Transverse colon (tissue), 4 donors: ENCODE measurements around the gene CACNB2. TPM values are rescaled to one million over a fixed set of nuclear protein-coding genes. Genes with fewer than 3 reads are reported as not detected.

Experiments used
- DNase-seq: peaks from one replicate; pipeline ENCODE4 v3.0.0-alpha.2; 2019
- H3K27ac ChIP-seq, 4 donors: fragments of 200-600 bp; sonication (generic); 2 replicates each; pipeline ENCODE4 v1.5.1; 2016 to 2018; ENCODE audit warnings: inconsistent platforms in 4 of 4
- H3K27me3 ChIP-seq: fragments of 200-600 bp; sonication (generic); 2 replicates; pipeline ENCODE4 v1.5.1; 2017; ENCODE audit warnings: inconsistent platforms
- H3K36me3 ChIP-seq, 4 donors: fragments of 200-600 bp; sonication (generic); 2 replicates each; pipeline ENCODE4 v1.5.1; 2017 to 2019; ENCODE audit warnings: inconsistent platforms in 4 of 4
- H3K4me1 ChIP-seq, 4 donors: fragments of 200-600 bp; sonication (generic); 2 replicates each; pipeline ENCODE4 v1.5.1; 2017 to 2020; ENCODE audit warnings: inconsistent platforms in 4 of 4
- H3K4me3 ChIP-seq, 4 donors: fragments of 200-600 bp; sonication (generic); 1 replicate in 1 of 4; 2 replicates in 3 of 4; pipeline versions ENCODE4 v1.5.1 to v1.6.1; 2017 to 2019; ENCODE audit warnings: inconsistent platforms in 4 of 4
- H3K9me3 ChIP-seq, 2 donors: fragments of 200-600 bp; sonication (generic); 2 replicates each; pipeline ENCODE4 v1.5.1; 2017 to 2019; ENCODE audit warnings: inconsistent platforms in 2 of 2
- EP300 ChIP-seq: sonication (generic); formaldehyde crosslinking; IDR thresholded peaks from one replicate; pipeline ENCODE4 v1.6.1; 2017; ENCODE audit warnings: antibody characterized with exemption, low read depth
- POLR2A ChIP-seq: fragments of 450-650 bp; IDR thresholded peaks from one replicate; pipeline ENCODE4 v1.6.1; 2016; ENCODE audit warnings: antibody characterized with exemption, mild to moderate bottlenecking, moderate library complexity
- POLR2AphosphoS5 ChIP-seq, 3 donors: sonication (generic); formaldehyde crosslinking; IDR thresholded peaks; one replicate each; pipeline ENCODE4 v1.6.1; 2016; ENCODE audit warnings: antibody characterized with exemption in 3 of 3
- WGBS, 2 donors: methylation state at CpG; one replicate each; pipeline ENCODE4 v1.1.5; 2018; ENCODE audit warnings: low coverage in 1 of 2; 5-methylcytosine and 5-hydroxymethylcytosine counted together
- in situ Hi-C, 4 donors: fragments of 200-750 bp; cut with MboI; loops; one replicate each; pipeline versions ENCODE4 v1.15.0 to v1.15.1; 2017; ENCODE audit warnings: low sequenced_read_pairs in 3 of 4, low pct_ligation_motif_present in 1 of 4, low pct_unique_long_range_greater_than_20kb in 1 of 4
- intact Hi-C: fragments of 100-400 bp; cut with DNase I; formaldehyde crosslinking; loops from one replicate; pipeline ENCODE4 v1.15.1; 2023; ENCODE audit warnings: low total_unique reads
- total RNA-seq, 4 donors: library from RNA; depleted of rRNA; stranded (reverse); fragments of >200 nt; gene quantifications; one replicate each; pipeline ENCODE4 v1.1.0, GENCODE V29; 2016
- TF ChIP-seq, protein P1 (sequence below), 5 experiments: fragments of 200-600 bp in 3 of 5; fragments of 450-650 bp in 2 of 5; sonication (generic) in 3 of 5; IDR thresholded peaks; 1 replicate in 2 of 5; 2 replicates in 3 of 5; pipeline ENCODE4 v1.5.1; 2016 to 2017; ENCODE audit warnings: antibody characterized with exemption in 5 of 5, inconsistent platforms in 3 of 5, mild to moderate bottlenecking in 2 of 5, moderate library complexity in 1 of 5

CACNB2 gene
- total RNA-seq, 4 donors from 2014 or later: 16.2 to 338 (median 23.7) TPM

GRCh38 chr10:18463673-18464211 is 323.5 kb downstream of the CACNB2 start:
- 80 to 90% methylated on average over 1 to 5 of the region's 5 CpGs for WGBS, 2 donors
- DNase-seq: no peak
- TF ChIP-seq EP300: no peak
- TF ChIP-seq, protein P1, sequence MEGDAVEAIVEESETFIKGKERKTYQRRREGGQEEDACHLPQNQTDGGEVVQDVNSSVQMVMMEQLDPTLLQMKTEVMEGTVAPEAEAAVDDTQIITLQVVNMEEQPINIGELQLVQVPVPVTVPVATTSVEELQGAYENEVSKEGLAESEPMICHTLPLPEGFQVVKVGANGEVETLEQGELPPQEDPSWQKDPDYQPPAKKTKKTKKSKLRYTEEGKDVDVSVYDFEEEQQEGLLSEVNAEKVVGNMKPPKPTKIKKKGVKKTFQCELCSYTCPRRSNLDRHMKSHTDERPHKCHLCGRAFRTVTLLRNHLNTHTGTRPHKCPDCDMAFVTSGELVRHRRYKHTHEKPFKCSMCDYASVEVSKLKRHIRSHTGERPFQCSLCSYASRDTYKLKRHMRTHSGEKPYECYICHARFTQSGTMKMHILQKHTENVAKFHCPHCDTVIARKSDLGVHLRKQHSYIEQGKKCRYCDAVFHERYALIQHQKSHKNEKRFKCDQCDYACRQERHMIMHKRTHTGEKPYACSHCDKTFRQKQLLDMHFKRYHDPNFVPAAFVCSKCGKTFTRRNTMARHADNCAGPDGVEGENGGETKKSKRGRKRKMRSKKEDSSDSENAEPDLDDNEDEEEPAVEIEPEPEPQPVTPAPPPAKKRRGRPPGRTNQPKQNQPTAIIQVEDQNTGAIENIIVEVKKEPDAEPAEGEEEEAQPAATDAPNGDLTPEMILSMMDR (IDR thresholded peaks at IDR 0.05): no peak
- no peak for TF ChIP-seq POLR2A
- no peak for TF ChIP-seq POLR2AphosphoS5 (IDR thresholded peaks at IDR 0.05)
- Histone ChIP-seq H3K4me1 (no peaks in the 10 kb centered on the region), H3K27ac (no peak overlapping the region), H3K9me3 (no peaks in the 10 kb centered on the region), H3K27me3 (no peaks in the 10 kb centered on the region), H3K36me3 (no peaks in the 10 kb centered on the region), H3K4me3 (no peak overlapping the region)
- intact Hi-C loops: no loop called here
- in situ Hi-C loops: no loop called here

DNA sequence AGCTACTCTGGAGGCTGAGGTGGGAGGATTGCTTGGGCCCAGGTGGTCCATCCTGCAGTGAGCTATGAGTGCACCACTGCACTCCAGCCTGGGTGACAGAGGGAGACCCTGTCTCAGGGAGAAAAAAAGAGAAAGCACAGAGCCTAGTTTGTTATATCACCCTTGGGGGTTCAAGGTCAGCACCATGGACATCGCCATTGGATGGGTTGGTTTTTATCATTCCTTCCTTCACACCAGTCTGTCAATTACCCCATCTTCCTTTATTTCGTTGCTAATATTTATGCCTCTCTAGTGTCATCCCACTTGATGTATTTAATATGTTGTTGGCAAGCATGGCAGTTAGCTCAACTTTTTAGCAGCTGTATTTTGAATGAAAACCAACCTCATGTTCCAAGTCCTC is 328.9 kb downstream of the CACNB2 start:
- 73 to 90% methylated on average over 2 of the region's 2 CpGs for WGBS, 2 donors
- Histone ChIP-seq H3K4me1 (peaks cover 0 to 6% (median 0%) of the 10 kb centered on the region in 4 donors), H3K27ac (no peak overlapping the region), H3K27me3 (no peaks in the 10 kb centered on the region), H3K4me3 (no peak overlapping the region), H3K36me3 (no peaks in the 10 kb centered on the region), H3K9me3 (no peaks in the 10 kb centered on the region)
- in situ Hi-C loops: no loop called here
- intact Hi-C loops: no loop called here
- no peak for TF ChIP-seq EP300
- no peak for TF ChIP-seq POLR2A
- TF ChIP-seq POLR2AphosphoS5 (IDR thresholded peaks at IDR 0.05): no peak
- TF ChIP-seq, protein P1 (IDR thresholded peaks at IDR 0.05): no peak
- no peak for DNase-seq

GRCh38 chr10:18472977-18473376 is 332.8 kb downstream of the CACNB2 start:
- peak overlapping the region in 2 of 4 donors; percentile 12 to 43 for H3K27ac ChIP-seq
- intact Hi-C loops (no loop called here), in situ Hi-C loops (no loop called here)
- peaks cover 0 to 6% (median 0%) of the 10 kb centered on the region in 4 donors for H3K4me1 ChIP-seq
- H3K9me3 ChIP-seq: no peaks in the 10 kb centered on the region
- no peak overlapping the region for H3K4me3 ChIP-seq
- H3K36me3 ChIP-seq: no peaks in the 10 kb centered on the region
- DNase-seq: no peak
- no peak for TF ChIP-seq POLR2AphosphoS5 (IDR thresholded peaks at IDR 0.05)
- TF ChIP-seq EP300: no peak
- TF ChIP-seq, protein P1 (IDR thresholded peaks at IDR 0.05): no peak
- TF ChIP-seq POLR2A: no peak
- no peaks in the 10 kb centered on the region for H3K27me3 ChIP-seq
- 69 to 79% methylated on average over 4 to 5 of the region's 5 CpGs for WGBS, 2 donors

GRCh38 chr10:18473424-18474117 is 333.3 kb downstream of the CACNB2 start:
- intact Hi-C loops: no loop called here
- DNase-seq: no peak
- in situ Hi-C loops: no loop called here
- TF ChIP-seq EP300 (no peak), POLR2AphosphoS5 (IDR thresholded peaks at IDR 0.05) (no peak), POLR2A (no peak)
- TF ChIP-seq, protein P1 (IDR thresholded peaks at IDR 0.05): no peak
- Histone ChIP-seq H3K4me3 (no peak overlapping the region), H3K4me1 (peaks cover 0 to 6% (median 0%) of the 10 kb centered on the region in 4 donors), H3K36me3 (no peaks in the 10 kb centered on the region), H3K9me3 (no peaks in the 10 kb centered on the region), H3K27ac (peak overlapping the region in 2 of 4 donors; percentile 42 to 43), H3K27me3 (no peaks in the 10 kb centered on the region)
- 53 to 84% methylated on average over 11 to 12 of the region's 12 CpGs for WGBS, 2 donors
